HG02798 (cell line): ENCODE measurements around the gene ZNF174.
A peak's percentile ranks its signal among the peaks of the same experiment; 100 is the strongest.

Experiments
- ATAC-seq: cut with Tn5 transposase; IDR thresholded peaks from one replicate; pipeline ENCODE4 v1.9.1; 2021; ENCODE audit warnings: mild to moderate bottlenecking; ENCODE audit not compliant: unreplicated experiment, poor library complexity

Gene ZNF174

DNA sequence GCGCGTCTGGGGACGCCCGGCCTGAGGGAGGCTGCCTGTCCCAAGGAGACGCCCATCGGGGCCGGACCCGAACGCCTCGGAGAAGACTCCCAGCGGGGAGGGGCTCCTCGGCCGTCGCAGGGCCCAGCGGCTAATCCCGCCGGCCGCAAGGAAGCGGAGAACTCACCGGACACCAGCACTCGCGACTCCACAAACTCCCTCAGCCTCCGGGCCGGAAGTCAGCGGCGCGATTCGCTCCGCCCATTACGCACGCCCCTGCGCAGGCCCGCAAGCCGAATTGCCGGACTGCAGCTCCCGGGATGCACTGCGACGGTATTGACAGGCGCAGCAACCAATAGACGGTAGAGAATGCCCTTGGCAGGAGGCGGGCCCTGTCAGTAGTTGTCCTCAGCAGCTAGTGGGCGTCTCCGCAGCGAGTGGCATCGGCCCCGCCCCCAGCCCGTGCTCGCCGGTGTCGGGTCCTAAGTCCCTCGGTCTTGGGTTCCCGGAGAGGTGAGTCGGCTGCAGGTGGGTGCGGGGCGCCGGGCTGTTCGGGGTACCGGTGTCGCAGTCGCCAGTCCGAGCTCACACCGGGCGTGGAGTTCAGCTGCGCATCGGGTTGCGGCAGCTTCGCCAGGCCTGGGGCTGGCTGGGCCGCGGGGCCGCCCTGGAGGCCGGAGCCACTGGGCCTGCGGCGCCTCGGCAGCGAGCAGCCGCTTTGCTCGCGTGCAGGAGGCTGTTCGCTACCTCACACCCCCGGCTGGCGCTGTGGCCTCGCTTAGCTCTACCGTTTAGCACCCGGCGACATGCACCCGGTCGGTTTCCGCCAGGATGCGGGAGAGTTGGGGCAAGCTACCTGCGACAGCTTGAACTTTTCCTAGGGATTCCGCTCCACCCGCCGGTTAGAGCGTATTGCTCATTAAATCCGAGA is at the start of gene ZNF174, which contains the start of gene ZSCAN32:
ZNF174 (plus strand) TSS at position 437 of the 910 bp plus-strand sequence. CDS start 790 bp downstream, outside the sequence.
ZSCAN32 (minus strand) TSS at position 226 of the 910 bp plus-strand sequence. CDS start 3,447 bp downstream, outside the sequence.
- ATAC-seq, result peak; percentile 97

DNA sequence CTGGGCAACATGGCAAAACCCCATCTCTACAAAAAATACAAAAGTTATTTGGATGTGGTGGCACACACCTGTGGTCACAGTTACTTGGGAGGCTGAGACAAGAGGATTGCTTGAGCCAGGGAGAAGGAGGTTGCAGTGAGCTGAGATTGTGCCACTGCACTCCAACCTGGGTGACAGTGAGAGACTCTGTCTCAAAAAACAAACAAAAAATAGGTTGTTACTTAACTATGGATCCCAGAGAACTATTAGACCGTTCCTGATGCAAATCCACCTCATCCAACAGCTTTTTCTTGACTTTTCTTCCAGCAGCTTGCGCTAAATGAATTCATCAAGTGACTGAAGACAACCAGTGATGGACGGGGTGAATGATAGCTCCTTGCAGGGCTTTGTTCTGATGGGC is 45.4 kb upstream of the ZNF174 start, which contains the start of gene OR2C1:
OR2C1 (plus strand) TSS at position 301 of the 400 bp plus-strand sequence; CDS start at position 353, 52 bp downstream.
- no peak for ATAC-seq

DNA sequence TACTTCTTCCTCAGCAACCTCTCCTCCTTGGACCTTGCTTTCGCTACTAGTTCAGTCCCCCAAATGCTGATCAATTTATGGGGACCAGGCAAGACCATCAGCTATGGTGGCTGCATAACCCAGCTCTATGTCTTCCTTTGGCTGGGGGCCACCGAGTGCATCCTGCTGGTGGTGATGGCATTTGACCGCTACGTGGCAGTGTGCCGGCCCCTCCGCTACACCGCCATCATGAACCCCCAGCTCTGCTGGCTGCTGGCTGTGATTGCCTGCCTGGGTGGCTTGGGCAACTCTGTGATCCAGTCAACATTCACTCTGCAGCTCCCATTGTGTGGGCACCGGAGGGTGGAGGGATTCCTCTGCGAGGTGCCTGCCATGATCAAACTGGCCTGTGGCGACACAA is 44.9 kb upstream of the ZNF174 start:
- no peak for ATAC-seq

DNA sequence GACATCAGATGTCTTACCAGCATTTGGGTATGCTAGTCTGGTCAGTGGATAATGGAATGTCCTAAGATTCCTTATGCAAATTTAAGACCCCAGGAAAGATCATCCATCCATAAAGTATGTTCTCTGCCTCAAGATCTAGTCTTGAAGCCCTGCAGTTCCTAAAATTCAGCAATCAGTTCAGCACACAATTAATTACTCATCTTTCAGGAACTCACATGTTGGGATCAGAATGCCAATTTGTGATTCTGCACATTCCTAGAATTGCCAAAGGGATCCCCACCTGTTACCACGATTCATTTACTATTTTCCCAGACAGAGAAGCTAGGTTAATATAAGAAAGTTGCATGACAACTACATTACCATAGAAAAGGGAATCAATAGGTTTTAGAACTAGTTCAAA is 42.1 kb upstream of the ZNF174 start:
- no peak for ATAC-seq

DNA sequence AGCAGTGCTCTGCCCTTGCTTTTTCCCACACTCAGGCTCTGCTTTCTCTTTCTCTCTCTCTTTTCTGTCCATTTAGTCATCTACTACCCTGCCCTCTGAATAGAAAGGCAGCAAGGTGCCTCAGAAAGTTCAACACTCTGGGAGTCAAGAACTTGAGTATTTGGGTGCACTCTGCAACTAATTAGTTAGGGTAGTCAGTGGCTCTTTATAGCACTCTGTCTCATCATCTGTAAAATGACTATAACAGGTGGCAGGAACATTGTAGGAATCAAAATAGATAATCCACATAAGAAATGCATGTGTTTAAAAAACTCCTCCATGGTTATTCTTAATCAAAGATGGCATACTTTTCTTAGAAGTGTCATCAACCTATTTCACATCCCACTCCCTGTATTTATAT is 38.1 kb upstream of the ZNF174 start:
- ATAC-seq, result no peak

DNA sequence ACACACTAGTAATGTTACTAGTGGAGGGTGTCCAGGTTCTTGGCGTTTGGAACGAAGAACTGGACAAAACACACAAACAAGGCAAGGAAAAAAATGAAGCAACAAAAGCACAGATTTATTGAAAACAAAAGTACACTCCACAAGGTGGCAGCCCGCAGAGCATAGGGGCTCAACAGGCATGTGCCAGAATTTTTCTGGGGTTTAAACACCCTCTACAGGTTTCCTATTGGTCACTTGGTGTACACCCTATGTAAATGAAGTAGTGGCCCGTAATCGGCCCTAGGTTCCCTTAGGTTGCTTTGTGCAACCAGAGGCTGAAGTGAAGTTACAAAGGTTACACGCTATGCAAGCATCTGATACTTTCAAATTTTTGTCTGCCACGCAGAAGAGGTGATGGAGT is 37.2 kb upstream of the ZNF174 start:
- no peak for ATAC-seq

DNA sequence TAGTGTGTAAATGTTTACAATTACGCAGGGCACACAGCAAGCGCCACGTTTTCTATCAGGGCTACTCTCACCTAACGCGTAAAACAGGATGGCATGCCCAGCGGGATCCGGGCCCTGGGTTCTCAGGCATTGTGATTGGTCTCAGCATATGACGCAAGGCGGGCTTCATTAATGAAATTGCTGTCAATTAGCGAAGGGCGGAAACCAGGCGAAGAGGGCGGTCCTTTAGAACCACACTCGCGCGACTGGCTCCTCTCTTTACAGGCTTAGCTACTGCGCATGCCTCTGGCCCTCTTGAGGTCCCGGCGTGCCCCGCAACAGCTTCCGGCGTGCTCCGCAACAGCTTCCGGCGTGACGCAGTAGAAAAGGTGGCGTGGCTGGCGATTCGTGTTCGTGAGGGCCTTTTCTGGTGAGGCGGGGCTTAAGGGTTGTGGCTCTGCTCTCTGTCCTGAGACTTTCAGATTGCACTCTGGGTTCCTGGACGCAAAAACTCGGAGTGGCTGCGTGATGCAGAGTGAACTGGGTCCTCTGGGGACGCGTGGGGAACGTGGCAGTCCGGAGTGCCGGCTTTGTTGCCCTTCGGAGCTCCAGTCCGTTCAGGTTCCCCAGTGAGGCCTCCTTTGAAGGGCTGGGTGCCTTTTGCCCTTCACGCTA is 36.1 kb upstream of the ZNF174 start:
- peak; percentile 75 for ATAC-seq

DNA sequence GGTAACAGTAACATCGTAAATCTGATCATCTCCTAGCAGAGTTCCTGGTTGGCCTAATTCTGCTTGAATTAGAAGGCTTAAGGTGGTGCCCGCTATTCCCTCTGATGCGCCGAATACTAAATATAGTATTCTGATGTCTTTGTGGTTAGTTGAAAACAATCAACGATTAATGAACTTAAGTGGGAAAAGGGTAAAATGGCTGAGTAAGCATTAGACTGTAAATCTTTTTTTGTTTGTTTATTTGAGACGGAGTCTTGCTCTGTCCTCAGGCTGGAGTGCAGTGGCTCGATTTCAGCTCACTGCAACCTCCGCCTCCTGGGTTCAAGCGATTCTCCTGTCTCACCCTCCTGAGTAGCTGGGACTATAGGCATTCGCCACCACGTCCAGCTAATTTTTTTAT is 31.9 kb upstream of the ZNF174 start:
- no peak for ATAC-seq

DNA sequence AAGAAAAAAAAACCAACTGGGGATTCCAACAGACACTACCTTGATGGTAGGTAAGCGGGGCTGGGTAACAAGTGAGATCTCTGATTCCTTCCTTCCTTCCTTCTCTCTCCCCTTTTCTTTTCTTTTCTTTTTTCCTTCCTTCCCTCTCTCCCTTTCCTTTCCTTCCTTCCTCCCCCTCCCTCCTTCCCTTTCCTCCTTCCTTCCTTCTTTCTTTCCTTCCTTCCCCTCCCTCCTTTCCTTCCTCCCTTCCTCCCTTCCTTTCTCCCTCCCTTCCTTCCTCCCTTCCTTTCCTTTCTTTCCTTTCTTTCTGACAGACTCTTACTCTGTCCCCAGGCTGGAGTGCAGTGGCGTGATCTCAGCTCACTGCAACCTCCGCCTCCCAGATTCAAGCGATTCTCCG is 25.3 kb upstream of the ZNF174 start:
- ATAC-seq, result no peak

DNA sequence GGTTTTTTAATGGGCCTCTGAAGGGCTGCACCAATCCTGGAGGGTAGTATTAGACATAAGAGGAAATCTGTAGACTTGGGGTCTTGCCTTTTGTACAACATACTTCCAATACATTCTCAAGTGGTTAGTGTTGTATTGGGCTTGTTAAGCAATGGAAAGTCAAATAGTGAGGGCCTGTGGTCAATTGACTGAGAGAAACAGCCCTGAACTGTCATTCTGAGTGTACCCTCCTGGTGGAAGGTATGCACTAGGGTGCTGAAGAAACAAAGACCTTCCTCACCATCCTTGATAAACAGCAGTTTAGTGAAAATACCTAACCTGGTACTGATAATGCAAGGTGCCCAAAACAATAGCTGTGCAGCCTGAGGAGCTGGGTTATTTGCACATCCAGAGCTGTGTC is 23.1 kb upstream of the ZNF174 start:
- no peak for ATAC-seq

DNA sequence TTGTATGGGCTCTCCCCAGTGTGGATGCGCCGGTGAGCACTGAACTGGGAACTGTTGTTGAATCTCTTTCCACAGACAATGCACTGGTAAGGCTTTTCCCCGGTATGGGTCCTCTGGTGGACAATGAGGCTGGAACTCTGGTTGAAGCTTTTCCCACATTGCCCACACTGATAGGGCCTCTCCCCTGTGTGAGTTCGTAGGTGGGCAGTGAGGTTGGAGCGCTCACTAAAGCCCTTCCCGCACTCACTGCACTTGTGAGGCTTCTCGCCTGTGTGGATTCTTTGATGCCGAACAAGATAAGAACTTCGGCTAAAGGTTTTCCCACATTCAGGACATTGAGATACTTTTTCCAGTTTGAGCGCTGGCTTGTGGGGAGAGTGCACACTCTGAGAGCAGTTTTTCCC is 18.0 kb upstream of the ZNF174 start:
- ATAC-seq, result no peak

DNA sequence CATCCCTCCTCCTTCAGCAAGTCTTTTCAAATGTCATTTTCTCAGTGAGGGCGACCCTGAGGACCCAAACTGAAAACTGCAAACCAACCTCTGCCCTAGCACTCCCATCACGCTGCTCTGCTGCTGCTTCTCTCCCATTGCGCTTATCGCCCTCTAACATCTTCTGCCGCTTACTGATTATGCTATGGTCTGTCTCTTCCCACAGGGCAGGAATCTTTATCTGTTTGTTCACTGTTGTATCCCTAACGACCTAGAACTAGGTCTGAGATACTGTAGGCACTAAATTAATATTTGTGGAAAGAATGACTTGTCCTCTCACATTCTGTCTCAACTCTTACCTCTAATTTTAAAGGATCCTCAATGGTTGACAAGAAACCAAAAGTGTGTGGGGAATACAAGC is 12.7 kb upstream of the ZNF174 start:
- ATAC-seq, result no peak

DNA sequence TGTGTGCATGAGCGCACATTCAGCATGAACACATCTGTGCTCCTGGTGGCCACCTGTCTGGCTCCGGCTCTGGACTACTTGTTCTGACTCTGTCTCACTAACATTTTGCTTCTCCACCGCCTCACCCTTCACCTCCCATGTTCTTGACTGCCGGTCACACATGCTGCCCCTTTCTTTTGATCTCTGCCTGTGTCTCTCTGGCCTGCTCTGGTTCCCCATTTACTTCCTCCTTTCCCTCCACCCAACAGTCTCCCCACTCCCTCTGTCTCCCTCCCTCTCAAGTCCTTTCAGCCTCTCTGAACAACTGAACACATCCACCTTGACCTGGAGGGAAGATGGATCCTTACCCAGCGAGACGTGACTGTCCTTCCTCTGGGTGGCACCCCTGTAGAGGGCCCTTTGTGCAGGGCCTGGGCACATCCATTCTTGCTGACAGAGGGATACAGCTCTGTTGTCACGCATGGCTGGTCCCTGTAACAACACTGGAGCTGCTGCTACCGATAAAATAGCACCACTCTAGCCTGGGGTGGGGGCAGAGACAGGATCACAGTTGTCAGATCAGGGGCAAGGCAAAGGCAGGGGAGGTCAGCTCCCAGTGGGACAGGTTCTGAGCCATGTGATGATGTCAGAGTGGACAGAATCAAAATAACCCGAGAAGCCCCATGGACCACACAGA is 11.2 kb upstream of the ZNF174 start:
- no peak for ATAC-seq

DNA sequence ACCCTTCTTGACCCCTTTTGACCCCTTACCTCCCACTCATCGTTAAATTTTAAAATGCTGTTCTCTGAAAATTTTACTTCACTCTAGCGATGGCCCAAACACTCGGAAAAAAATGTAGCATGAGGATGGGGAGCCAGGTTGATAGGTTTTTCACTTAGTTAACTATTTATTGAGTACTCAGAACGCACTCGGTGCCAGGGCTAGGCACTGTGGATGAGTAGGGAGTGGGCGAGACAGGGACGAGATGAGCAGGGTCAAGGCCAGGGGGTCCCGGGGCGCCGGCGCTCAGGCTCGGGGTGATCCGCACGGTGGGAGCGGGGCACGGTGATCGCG is 603 bp upstream of the ZNF174 start:
- ATAC-seq, result no peak

DNA sequence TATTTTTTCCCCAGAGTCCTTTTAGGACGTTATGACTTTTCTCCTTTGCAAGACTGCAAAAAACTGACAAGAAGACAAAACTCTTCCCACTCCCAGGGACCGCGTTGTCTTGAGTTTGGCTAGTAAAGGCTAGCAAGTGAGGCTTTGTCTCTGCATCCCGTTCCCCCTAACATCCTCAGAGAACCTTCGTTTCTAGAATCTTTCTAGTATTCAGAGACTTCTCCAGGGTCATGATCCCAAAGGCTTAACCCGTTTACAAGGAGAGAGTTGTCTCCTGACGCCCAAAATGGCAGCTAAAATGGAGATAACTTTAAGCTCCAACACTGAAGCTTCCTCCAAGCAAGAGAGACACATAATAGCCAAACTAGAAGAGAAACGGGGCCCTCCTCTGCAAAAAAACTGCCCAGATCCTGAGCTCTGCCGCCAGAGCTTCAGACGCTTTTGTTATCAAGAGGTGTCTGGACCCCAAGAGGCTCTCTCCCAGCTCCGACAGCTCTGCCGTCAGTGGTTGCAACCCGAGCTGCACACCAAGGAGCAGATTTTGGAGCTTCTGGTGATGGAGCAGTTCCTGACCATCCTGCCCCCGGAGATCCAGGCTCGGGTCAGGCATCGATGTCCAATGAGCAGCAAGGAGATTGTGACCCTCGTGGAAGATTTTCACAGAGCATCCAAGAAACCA is 843 bp downstream of the ZNF174 start:
- no peak for ATAC-seq

DNA sequence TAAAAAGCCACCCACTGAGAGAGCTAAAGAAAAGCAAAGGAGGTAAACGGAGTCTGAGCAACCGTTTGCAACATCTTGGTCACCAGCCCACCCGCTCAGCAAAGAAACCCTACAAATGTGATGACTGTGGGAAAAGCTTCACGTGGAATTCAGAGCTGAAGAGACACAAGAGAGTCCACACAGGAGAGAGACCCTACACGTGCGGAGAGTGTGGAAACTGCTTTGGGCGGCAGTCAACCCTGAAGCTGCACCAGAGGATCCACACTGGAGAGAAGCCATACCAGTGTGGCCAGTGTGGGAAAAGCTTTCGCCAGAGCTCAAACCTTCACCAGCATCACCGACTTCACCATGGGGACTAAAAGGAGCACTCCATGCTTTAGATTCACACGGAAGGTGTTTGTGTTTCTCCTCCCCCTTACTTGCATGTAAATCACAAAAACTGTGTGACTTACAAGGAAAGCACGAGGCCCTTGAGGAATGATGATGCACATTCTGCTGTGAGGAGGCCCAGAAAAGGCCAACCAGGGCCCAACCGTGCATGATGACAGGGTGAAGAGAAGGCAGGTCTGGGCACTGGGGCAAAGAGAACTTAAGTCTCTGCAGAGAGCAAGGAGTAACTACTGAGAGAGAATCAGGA is 7.7 kb downstream of the ZNF174 start:
- no peak for ATAC-seq

DNA sequence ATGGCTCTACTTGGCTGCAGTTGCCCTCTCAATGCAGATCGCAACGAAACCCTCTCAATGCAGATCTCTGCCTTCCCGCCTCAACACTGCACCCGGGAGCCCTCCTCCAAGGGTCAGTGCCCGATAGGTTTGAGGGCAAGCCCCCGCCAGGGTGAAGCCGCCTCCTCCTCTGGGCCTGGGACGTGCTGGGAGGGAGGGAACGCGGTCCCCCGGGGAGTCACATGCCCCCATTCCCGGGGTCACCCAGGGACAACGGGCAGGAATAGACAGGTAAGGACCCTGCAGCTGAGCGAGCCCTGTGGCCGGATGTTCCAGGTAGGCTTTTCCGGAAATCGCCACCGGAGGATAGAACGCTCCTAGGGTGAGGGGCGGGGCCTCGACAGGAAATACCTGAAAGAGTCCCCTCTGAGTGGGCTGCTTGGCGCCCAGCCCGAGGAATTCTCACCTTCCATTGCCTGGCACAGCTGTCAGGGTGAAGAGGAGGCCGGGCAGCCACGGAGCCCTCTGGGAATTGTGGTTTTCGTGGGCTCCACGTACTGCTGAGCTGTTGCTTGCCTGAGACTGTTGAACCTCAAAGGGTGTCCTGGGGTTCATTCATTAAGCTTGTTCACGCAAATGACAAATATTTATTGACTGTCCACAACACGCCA is 12.8 kb downstream of the ZNF174 start:
- ATAC-seq, result no peak

DNA sequence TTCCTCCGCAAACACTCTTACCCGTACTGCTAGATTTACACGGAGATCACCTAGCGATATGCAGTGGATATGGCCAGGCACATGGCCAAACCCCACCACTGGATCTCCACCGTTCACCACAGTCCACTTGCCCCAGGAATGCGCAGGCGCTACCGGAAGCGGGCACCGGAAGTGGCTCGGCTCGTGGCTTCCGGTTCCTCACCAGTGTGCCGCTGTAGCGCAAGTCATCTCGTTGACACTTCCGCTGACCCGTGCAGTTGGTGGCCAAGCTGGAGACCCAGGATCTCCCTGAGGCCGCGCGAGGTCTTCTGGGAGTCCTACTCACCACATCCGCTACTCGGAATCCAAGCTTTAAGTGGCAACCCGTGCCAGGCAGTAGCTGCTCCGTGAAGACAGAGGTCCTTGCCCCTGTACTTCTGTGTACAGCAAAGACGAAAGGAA is 30.8 kb downstream of the ZNF174 start:
- ATAC-seq, result no peak

DNA sequence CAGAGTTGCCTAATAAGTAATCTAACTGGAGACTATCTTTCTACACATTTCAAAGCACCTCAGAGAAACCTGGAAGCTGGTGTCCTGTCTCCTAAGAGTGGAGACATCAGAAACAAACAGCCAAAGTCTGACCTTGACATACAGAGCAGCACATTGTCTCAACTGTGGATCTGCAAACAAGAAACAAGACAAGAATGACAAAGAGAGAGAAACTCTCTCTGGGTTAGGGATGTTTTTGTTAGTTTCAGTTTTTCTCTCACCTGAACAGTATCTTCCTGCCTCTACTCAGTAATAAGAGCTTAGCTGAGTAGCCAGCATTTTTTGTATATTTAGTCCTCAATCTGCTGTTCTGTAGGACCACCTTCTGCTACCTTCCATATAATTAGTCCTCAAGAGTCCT is 33.4 kb downstream of the ZNF174 start:
- ATAC-seq, result no peak
